ENCODE results near the gene HCN2. TPM values are rescaled to one million over a fixed set of nuclear protein-coding genes. Genes with fewer than 3 reads are reported as not detected.

Gene HCN2
- total RNA-seq, 4 donors from 2014 or later, result not detected

- TF ChIP-seq CTCF (IDR thresholded peaks at IDR 0.05; ENCODE audit: low read depth), result no peak
Measured at GRCh38 chr19:560121-560520, 29.6 kb upstream of the HCN2 start.

- TF ChIP-seq CTCF (IDR thresholded peaks at IDR 0.05; ENCODE audit: low read depth), result no peak
Measured at GRCh38 chr19:566403-566802, 23.3 kb upstream of the HCN2 start.

- TF ChIP-seq CTCF (IDR thresholded peaks at IDR 0.05; ENCODE audit: low read depth), result no peak
Measured at GRCh38 chr19:566844-567243, 22.8 kb upstream of the HCN2 start.

GRCh38 chr19:567296-567900, 22.3 kb upstream of the HCN2 start:
- TF ChIP-seq CTCF (IDR thresholded peaks at IDR 0.05; ENCODE audit: low read depth), result no peak

- TF ChIP-seq CTCF (IDR thresholded peaks at IDR 0.05; ENCODE audit: low read depth), result no peak
Measured at GRCh38 chr19:570251-570686, 19.4 kb upstream of the HCN2 start.

GRCh38 chr19:570937-571565, 18.6 kb upstream of the HCN2 start:
- no peak for TF ChIP-seq CTCF (IDR thresholded peaks at IDR 0.05; ENCODE audit: low read depth)

GRCh38 chr19:571566-571974, 18.1 kb upstream of the HCN2 start:
- TF ChIP-seq CTCF (IDR thresholded peaks at IDR 0.05; ENCODE audit: low read depth), result no peak

Data from subcutaneous adipose tissue (tissue), 4 donors.